K562 (cell line): Measurements from ENCODE around the gene PLIN5. TPM values are rescaled to one million over a fixed set of nuclear protein-coding genes. Genes with fewer than 3 reads are reported as not detected.

Source experiments
- CBFB ChIP-seq: sonication (generic); formaldehyde crosslinking; IDR thresholded peaks from 2 replicates; pipeline ENCODE4 v1.4.0; 2020; ENCODE audit warnings: mild to moderate bottlenecking, missing genetic modification reagents
- EGR1 ChIP-seq: fragments of 450-650 bp; conservative IDR thresholded peaks from 2 replicates; pipeline ENCODE4 v1.6.1; 2017; ENCODE audit warnings: mild to moderate bottlenecking
- HSF4 ChIP-seq: fragments of 250-450 bp; sonication (Bioruptor Pico); IDR thresholded peaks from 2 replicates; pipeline ENCODE4 v2.1.2; 2022; ENCODE audit warnings: mild to moderate bottlenecking, moderate library complexity, borderline replicate concordance
- KDM1A ChIP-seq, 2 experiments: fragments of 450-650 bp; IDR thresholded peaks; 2 replicates each; pipeline ENCODE4 v1.6.1; 2016; ENCODE audit warnings: mild to moderate bottlenecking in 2 of 2
- NEUROD1 ChIP-seq: fragments of 150-350 bp; IDR thresholded peaks from 2 replicates; pipeline ENCODE4 v1.6.1; 2014; ENCODE audit warnings: borderline replicate concordance, low read length, low read depth; ENCODE audit not compliant: partially characterized antibody
- NR1H2 ChIP-seq: sonication (generic); formaldehyde crosslinking; IDR thresholded peaks from 2 replicates; pipeline ENCODE4 v1.4.0; 2020; ENCODE audit warnings: mild to moderate bottlenecking, missing genetic modification reagents
- RBM25 ChIP-seq: fragments of 200-400 bp; formaldehyde crosslinking; IDR thresholded peaks from 2 replicates; pipeline ENCODE4 v1.6.1; 2018; ENCODE audit warnings: low read length, low read depth, moderate library complexity; ENCODE audit not compliant: severe bottlenecking
- U2AF1 ChIP-seq: fragments of 200-400 bp; formaldehyde crosslinking; optimal IDR thresholded peaks from 2 replicates; pipeline ENCODE3; 2017; ENCODE audit warnings: mild to moderate bottlenecking, low read depth, low read length, moderate library complexity
- ZNF695 ChIP-seq: fragments of 450-650 bp; formaldehyde crosslinking; IDR thresholded peaks from 2 replicates; pipeline ENCODE4 v1.4.0; 2020; ENCODE audit warnings: mild to moderate bottlenecking, moderate library complexity
- polyA plus RNA-seq, 8 experiments: library from polyadenylated mRNA; depleted of rRNA in 4 of 8; stranded (reverse) in 5 of 8; unstranded in 3 of 8; fragments of >200 nt; fragmentation: Nextera tagmentation in 2 of 8; fragmentation: Illumina TruSeq in 1 of 8; extraction: Ambion mirVana in 2 of 8; extraction: Trizol in 1 of 8; gene quantifications; 2 replicates each; pipeline versions ENCODE4 v1.2.1 to v1.2.3, GENCODE V29; 2011 to 2014; ENCODE audit warnings: inconsistent platforms in 1 of 8, missing spikeins in 1 of 8
- total RNA-seq, 7 experiments: library from RNA; depleted of rRNA in 6 of 7; stranded (reverse); fragments of >200 nt in 6 of 7; fragmentation: Illumina TruSeq in 2 of 7; extraction: Trizol in 2 of 7; gene quantifications; 2 replicates each; pipeline versions ENCODE4 v1.2.1 to v1.2.3, GENCODE V29; 2011 to 2021; ENCODE audit warnings: low replicate concordance in 1 of 7
- TF ChIP-seq, protein P1 (sequence below), 2 experiments: fragments of 450-650 bp; formaldehyde crosslinking in 1 of 2; IDR thresholded peaks; 2 replicates each; pipeline versions ENCODE4 v1.4.0 to v1.6.1; 2014 to 2020; ENCODE audit warnings: mild to moderate bottlenecking in 2 of 2, borderline replicate concordance in 1 of 2, low read depth in 1 of 2
- TF ChIP-seq, protein P2 (sequence below): fragments of 250-450 bp; sonication (Bioruptor Pico); IDR thresholded peaks from 2 replicates; pipeline ENCODE4 v1.8.0; 2021; ENCODE audit warnings: moderate library complexity, mild to moderate bottlenecking, inconsistent platforms
- TF ChIP-seq, protein P3 (sequence below): fragments of 450-650 bp; IDR thresholded peaks from 2 replicates; pipeline ENCODE4 v1.6.1; 2016; ENCODE audit warnings: antibody characterized with exemption
- TF ChIP-seq, protein P4 (sequence below): fragments of 250-450 bp; sonication (Bioruptor Pico); IDR thresholded peaks from 2 replicates; pipeline ENCODE4 v1.5.0; 2022; ENCODE audit warnings: mild to moderate bottlenecking

Gene PLIN5
- total and polyA plus RNA-seq, 9 of the 15 experiments (the other 6 are each of a cell fraction or from before 2014, with no cell fraction given), result 0.04 to 1.3 (median 0.50) TPM

DNA sequence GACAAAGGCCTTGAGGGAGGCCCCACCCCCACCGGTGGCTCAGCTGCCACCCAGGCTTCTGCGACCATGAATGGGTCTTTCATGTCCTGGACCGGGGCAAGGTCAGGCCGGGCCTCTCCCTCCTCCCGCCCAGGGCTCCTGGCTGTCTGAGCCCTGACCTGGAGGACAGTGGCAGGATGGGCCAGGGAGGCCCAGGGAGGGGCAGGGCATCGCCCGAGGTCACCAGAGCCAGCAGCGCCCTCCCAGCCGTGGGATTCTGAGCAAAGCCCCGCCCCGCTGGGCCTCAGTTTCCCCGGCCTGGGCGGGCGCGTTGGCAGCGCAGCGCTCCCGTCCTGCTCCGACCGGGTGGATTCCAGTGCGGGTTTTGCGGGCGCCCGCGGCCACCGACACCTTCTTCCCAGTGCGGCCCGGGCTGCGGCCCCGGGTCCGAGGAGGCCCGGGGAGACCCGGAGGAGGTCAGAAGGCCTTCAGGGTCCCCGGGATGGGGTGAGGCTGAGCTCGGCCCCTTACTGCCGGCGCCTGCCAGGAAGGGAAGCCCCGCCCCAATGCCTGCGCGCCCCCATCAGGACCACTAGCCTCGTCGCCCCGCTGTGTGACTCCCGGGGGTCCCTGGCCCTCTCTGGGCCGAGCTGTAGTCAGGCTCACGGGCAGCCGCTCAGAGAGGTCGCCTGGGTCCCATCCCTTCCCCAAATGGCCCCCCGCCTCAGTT is 49.1 kb upstream of the PLIN5 start (continued):
- TF ChIP-seq, protein P1, sequence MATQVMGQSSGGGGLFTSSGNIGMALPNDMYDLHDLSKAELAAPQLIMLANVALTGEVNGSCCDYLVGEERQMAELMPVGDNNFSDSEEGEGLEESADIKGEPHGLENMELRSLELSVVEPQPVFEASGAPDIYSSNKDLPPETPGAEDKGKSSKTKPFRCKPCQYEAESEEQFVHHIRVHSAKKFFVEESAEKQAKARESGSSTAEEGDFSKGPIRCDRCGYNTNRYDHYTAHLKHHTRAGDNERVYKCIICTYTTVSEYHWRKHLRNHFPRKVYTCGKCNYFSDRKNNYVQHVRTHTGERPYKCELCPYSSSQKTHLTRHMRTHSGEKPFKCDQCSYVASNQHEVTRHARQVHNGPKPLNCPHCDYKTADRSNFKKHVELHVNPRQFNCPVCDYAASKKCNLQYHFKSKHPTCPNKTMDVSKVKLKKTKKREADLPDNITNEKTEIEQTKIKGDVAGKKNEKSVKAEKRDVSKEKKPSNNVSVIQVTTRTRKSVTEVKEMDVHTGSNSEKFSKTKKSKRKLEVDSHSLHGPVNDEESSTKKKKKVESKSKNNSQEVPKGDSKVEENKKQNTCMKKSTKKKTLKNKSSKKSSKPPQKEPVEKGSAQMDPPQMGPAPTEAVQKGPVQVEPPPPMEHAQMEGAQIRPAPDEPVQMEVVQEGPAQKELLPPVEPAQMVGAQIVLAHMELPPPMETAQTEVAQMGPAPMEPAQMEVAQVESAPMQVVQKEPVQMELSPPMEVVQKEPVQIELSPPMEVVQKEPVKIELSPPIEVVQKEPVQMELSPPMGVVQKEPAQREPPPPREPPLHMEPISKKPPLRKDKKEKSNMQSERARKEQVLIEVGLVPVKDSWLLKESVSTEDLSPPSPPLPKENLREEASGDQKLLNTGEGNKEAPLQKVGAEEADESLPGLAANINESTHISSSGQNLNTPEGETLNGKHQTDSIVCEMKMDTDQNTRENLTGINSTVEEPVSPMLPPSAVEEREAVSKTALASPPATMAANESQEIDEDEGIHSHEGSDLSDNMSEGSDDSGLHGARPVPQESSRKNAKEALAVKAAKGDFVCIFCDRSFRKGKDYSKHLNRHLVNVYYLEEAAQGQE (IDR thresholded peaks at IDR 0.05; ENCODE audit: borderline replicate concordance), result no peak
- TF ChIP-seq, protein P1 (CRISPR knock-in tag; IDR thresholded peaks at IDR 0.05; ENCODE audit: low read depth), result no peak
- TF ChIP-seq ZNF695 (no peak), U2AF1 (peak; percentile 53), EGR1 (0 out of 2 replicates have a peak, but pooled peaks have one; percentile 9), HSF4 (CRISPR knock-in tag) (no peak), CBFB (no peak), NR1H2 (CRISPR knock-in tag) (no peak), KDM1A (IDR thresholded peaks at IDR 0.05) (peak; percentile 66 to 90), RBM25 (peak; percentile 79), NEUROD1 (peak; percentile 91)
- TF ChIP-seq, protein P2, sequence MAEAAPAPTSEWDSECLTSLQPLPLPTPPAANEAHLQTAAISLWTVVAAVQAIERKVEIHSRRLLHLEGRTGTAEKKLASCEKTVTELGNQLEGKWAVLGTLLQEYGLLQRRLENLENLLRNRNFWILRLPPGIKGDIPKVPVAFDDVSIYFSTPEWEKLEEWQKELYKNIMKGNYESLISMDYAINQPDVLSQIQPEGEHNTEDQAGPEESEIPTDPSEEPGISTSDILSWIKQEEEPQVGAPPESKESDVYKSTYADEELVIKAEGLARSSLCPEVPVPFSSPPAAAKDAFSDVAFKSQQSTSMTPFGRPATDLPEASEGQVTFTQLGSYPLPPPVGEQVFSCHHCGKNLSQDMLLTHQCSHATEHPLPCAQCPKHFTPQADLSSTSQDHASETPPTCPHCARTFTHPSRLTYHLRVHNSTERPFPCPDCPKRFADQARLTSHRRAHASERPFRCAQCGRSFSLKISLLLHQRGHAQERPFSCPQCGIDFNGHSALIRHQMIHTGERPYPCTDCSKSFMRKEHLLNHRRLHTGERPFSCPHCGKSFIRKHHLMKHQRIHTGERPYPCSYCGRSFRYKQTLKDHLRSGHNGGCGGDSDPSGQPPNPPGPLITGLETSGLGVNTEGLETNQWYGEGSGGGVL (CRISPR knock-in tag), result no peak
- TF ChIP-seq, protein P3, sequence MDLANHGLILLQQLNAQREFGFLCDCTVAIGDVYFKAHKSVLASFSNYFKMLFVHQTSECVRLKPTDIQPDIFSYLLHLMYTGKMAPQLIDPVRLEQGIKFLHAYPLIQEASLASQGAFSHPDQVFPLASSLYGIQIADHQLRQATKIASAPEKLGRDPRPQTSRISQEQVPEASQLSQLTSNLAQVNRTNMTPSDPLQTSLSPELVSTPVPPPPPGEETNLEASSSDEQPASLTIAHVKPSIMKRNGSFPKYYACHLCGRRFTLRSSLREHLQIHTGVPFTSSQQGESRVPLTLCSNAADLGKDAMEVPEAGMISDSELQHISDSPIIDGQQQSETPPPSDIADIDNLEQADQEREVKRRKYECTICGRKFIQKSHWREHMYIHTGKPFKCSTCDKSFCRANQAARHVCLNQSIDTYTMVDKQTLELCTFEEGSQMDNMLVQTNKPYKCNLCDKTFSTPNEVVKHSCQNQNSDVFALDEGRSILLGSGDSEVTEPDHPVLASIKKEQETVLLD, result 0 out of 2 replicates have a peak, but pooled peaks have one; percentile 25
- TF ChIP-seq, protein P4, sequence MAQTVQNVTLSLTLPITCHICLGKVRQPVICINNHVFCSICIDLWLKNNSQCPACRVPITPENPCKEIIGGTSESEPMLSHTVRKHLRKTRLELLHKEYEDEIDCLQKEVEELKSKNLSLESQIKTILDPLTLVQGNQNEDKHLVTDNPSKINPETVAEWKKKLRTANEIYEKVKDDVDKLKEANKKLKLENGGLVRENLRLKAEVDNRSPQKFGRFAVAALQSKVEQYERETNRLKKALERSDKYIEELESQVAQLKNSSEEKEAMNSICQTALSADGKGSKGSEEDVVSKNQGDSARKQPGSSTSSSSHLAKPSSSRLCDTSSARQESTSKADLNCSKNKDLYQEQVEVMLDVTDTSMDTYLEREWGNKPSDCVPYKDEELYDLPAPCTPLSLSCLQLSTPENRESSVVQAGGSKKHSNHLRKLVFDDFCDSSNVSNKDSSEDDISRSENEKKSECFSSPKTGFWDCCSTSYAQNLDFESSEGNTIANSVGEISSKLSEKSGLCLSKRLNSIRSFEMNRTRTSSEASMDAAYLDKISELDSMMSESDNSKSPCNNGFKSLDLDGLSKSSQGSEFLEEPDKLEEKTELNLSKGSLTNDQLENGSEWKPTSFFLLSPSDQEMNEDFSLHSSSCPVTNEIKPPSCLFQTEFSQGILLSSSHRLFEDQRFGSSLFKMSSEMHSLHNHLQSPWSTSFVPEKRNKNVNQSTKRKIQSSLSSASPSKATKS (CRISPR knock-in tag), result no peak
